NCI-H2107 treated with DMSO at 0.1 percent for 48 hours (cell line): Measurements from ENCODE around the gene SPDYE1.
"Not testable (repeated sequence)": the region's sequence is repeated elsewhere in the genome, so short reads cannot be mapped to it uniquely, and the experiment has no call there.

Experiments
- DNase-seq: peaks from one replicate; lab custom pipeline; 2025; ENCODE audit not compliant: unreplicated experiment; lab: John Stamatoyannopoulos, UW

Gene SPDYE1

DNA sequence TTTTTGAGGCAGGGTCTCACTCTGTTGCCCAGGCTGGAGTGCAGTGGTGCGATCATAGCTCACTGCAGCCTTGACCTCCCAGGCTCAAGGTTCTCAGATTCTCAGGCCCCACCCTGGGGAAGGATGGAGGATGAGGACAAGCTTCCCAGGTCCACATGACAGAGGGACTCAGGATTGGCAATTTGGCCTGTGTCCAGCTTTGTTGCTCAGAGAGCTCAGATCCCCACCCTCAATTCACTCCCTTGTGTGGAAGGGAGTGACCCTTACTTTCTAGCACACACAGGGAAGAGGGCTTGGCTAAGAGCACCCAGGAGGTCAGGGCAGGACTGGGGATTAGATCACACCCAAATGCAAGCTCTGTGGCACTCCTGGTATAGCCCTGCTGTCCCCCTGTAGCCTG is 6.9 kb upstream of the SPDYE1 start:
- DNase-seq: not testable (repeated sequence)

DNA sequence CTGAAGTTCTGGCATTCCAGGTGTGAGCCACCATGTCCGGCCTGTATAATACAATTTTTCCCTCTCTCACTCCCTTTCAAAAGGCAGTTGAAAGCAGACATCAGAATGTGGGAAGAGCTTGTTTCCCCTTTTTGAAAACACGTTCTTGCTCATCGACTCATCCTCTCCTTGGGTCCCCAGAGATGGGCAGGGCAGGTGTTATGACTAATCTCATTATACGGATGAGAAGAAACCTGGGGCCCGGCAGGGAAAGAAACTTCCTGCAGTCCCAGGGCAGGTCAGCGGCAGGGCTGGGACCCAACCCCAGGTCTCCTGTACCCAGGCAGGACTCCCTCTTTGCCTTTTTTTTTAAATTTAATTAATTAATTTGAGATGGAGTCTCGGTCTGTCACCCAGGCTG is 4.8 kb upstream of the SPDYE1 start:
- not testable (repeated sequence) for DNase-seq

DNA sequence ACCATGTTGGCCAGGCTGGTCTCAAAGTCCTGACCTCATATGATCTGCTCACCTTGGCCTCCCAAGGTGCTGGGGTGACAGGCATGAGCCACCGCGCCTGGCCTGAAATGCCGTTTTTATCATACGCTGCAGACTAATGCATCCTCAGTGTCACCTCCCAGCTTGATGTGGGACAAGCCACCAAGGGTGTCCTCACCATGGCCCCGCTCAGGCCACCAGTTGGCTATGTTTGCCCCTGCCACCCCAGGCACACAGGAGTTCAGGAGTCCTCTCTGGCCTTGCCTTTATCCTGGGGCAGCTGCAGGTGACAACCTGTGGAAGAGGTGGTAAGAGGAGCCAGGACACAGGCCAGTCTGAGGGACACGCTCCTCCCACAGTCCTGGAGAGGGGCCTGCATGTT is 3.0 kb upstream of the SPDYE1 start:
- not testable (repeated sequence) for DNase-seq

DNA sequence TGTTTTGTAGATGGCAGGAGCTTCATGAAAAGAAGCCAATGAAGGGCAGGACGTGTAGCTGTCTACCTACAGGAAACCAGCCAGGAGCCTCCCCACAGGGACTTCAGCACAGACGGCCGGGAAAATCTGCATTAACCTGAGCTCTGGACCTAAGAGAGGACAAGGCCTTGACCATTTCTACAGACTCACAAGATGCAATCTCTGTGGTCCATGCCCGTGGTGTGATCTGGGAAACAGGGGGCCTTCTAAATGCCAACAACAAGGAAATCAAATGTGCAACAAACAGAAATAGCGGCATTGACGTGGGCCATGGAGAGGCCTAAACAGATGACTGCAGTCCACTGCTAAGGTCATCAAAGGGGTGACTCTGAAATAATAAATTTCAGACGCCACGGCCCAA is 14.4 kb downstream of the SPDYE1 start:
- not testable (repeated sequence) for DNase-seq

DNA sequence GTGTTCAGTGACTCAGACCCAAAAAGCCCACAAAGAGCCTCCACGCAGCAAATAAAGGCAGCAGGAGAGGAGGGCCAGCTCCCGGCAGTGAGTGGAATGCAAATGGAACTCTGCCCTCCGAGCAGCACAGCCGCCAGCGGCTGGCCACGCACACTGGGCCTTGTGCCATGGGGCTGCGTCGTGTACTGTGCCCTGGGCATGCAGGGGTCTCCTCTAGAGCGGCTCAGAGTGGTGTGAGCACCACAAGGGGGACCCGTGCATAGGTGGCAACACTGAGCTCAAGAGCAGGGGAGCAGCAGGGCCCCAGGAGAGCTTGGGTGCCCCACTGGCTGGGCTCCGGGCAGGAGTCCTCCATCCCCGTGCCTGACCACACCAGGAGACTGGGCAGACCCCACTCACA is 17.4 kb downstream of the SPDYE1 start:
- not testable (repeated sequence) for DNase-seq

DNA sequence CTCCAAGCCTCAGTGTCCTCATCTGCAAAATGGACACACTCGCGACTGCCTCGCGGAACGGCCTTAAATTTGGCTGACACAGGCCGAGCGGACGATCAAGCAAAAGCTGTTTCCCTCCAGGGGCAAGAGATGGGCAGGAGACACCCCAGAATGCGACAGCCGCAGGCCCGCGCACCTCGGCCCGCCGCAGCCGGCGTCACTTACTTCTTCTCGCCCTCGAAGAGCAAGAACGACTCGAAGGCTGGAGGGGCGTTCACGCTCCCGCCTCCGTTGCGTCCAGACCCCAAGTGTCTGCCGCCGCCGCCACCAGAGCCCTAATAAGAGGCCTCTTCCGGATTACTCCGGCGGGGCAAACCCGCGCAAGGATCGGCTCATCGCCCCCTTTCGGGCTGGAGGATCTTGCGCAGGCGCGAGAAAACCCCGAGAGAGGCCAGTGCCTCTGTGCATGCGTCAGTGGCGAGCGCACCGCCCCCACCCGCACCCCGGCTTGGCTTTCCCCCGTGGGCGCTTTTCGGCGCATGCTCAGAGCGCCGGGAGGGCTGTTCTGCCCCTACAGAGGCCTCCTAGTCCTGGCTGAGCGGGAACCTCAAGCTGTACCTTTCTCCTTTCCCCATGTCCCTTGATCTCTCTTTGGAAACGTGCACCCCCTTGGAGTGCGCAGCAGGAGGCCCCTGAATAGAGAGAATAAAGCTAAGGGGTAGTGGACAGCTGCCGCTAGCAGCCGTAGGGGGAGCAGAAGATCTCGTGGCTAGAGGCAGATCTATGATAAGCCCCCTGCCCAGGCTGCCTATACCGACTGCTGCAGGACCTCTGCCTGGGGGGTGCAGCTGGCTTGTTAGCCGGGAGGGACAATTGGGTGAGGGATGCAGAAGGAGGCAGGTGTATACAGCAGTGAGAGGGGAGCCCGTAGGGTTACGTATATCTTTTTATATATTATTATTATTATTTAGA is 21.4 kb downstream of the SPDYE1 start:
- DNase-seq: peak; percentile 94

DNA sequence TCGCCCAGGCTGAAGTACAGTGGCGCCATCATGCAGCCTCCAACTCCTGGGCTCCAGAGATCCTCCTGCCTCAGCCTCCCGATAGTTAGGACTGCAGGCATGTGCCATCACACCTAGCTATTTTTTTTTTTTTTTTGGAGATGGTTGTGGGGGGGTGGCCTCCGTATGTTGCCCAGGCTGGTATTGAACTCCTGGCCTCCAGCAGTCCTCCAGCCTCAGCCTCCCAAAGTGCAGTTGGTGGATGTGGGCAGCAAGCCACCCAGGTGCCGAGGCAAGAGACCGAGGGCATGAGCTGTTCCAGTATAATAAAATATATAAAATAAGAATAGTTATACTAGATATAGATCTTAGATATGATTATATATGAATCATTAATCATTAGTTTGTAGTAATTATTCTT is 22.1 kb downstream of the SPDYE1 start:
- not testable (repeated sequence) for DNase-seq

DNA sequence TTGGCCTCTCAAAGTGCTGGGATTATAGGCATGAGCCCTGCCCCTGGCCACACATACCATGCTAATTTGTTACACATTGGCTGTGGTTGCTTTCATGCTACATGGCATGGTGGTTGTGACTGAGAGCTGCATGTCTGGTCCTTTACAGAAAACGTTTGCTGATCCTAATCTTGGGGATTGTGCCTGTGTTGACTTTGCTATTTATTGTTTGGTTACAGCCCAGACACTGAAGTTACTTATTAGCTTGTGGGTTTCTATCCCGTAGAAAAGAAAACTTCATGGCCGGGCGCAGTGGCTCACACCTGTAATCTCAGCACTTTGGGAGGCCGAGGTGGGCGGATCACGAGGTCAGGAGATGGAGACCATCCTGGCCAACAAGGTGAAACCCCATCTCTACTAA is 24.4 kb downstream of the SPDYE1 start:
- not testable (repeated sequence) for DNase-seq

DNA sequence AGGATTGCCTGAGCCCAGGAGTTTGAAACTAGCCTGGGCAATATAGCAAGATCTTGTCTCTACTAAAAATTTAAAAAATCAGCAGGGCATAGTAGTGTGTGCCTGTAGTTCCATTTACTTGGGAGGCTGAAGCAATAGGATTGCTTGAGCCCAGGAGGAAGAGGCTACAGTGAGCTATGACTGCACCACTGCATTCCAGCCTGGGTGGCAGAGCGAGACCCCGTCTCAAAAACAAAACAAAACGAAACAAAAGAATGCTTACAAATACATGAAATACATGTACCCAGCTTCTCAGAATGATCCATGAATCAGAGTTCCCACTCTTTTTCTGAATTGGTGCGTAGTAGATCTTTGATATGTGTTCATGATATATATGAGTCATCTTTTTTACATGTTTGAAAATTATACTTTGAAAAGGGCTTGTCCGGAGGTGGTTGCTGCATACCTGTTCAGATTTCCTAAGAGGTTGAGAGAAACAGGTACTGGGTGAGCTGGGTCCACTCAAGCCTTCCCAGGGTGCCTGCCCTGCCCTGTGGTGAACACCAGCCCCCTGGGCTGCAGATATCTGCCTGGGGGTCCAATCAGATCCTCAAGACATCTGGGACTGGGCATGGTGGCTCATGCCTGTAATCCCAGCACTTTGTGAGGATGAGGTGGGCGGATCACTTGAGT is 25.2 kb downstream of the SPDYE1 start:
- DNase-seq: not testable (repeated sequence)

DNA sequence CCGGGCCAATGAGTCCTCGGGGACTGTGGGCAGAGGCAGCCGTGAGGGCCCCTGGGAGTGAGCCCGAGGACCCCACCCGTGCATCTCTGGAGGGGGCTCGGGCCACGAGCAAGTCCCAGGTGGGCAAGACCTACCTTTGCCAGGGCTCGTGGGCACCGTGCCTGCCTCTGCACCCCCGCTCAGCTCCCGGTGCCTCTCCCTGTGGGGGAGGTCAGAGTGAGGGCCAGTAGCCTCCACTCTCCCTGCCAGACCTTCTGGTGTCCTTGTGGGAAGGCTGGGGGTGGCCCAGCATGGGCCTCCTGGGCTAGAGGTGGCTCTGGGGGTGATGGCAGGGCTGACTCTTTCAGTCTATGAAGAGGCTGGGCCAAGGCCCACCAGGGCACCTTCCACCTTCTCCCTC is 31.7 kb downstream of the SPDYE1 start:
- DNase-seq: not testable (repeated sequence)

DNA sequence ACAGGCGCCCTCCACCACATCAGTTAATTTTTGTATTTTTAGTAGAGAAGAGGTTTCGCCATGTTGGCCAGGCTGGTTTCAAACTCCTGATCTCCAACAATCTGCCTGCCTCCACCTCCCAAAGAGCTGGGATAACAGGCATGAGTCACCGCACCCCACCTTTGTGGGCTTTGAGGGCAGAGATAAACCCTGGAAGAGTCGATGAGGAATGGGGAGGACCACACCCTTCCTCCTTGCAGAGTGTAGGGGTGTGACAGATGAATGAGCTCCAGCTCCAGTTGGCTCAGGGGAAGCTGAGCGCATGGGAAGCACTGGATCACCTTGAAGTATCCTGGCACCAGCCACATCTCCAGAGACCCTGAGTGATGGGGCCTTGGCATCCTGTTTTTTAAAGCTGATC is 32.3 kb downstream of the SPDYE1 start:
- DNase-seq: not testable (repeated sequence)

DNA sequence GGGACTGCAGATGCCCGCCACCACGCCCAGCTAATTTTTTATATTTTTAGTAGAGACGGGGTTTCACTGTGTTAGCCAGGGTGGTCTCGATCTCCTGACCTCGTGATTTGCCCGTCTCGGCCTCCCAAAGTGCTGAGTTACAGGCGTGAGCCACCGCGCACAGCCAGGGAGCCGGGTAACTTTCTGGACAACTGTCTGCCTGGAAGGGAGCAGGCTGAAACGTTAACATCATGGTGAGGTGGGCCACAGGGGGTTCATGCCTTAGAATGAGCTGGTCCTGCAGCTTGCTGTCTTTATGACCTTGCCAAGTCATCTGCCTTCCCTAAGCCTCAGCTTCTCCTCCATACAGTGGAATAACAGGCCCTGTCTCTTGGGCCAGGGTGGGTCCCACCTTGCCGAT is 33.6 kb downstream of the SPDYE1 start:
- not testable (repeated sequence) for DNase-seq

DNA sequence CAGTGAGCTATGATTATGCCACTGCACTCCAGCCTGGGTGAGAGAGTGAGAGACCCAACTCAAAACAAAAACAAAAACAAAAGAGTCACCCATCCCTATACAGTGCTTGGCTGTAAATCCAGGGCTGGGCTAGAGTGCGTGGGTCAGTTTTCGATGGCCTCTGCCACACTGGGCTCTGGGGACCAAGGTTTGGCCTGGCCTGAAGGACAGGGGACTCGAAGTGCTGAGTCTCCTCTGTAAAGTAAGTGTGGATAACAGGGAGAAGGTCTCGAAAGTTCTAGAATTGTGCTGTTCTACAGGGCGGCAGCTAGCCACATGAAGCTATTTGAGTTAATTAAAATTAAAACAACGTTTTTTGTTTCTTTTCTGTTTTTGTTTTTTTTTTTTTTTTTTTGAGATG is 34.3 kb downstream of the SPDYE1 start:
- DNase-seq: not testable (repeated sequence)

DNA sequence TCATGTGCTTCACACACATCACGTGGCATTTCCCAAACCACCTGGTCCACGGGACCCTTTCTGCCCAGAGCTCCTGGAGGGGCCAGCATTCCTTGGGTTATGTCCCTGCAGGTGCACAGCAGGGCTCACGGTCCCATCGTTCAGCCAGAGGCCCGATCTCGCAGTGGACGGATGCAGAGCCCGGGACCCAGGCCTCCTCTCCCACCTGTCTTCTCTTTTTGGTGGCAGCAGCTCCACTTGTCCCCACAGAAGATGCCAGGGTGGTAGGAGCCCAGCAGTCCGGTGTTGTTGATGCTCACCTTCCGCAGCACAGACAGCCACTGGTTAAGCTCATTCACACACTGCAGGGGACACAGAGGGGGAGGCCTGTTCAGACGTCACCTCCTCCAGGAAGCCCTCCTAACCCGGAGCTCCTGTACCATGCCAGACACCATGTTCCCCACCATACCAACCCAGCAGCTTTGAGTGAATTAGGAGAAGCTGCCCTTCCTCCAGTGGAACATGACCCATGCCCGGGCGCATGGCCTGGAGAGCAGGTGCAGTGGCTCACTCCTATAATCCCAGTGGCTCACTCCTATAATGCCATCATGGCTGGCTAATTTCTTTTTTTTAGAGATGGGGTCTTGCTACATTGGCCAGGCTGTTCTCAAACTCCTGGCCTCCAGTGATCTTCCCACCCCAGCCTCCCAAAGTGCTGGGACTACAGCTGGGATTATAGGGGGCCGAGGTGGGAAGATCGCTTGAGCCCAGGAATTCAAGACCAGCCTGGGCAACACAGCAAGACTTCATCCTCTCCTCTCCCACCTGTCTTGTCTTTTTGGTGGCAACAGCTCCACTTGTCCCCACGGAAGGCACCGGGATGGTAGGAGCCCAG is 36.5 kb downstream of the SPDYE1 start:
- not testable (repeated sequence) for DNase-seq

DNA sequence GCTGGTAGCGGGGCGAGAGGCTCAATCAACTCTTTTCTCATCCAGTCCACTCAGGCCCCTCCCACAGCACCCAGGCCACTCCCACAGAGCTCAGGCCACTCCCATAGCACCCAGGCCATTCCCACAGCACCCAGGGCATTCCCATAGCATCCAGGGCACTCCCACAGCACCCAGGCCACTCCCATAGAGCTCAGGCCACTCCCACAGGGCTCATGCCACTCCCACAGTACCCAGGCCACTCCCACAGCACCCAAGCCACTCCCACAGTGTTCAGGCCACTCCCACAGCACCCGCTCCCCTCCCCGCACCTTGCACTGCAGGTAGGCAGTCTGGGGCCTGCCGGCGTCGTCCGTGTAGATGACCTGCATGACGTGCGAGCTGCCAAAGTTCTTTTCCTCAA is 38.7 kb downstream of the SPDYE1 start:
- DNase-seq: not testable (repeated sequence)

DNA sequence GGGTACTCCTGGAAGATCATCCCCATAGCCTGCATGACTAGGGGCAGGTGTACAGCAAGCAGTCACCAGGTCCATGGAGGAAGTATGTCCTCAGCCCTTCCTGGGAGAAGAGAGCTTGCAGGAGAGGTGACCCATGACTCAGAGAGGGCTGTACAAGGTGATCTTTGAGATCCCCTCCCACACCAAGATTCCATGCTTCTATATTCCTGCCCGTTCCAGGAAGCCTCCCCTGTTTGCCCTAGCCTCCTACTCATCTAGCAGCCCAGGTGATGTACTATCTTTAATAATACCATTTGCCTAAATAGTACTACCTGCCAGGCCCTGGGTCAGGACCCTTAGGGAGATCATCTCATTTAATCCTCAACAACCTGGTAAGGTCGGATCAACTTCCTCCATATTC is 40.3 kb downstream of the SPDYE1 start:
- DNase-seq: not testable (repeated sequence)

DNA sequence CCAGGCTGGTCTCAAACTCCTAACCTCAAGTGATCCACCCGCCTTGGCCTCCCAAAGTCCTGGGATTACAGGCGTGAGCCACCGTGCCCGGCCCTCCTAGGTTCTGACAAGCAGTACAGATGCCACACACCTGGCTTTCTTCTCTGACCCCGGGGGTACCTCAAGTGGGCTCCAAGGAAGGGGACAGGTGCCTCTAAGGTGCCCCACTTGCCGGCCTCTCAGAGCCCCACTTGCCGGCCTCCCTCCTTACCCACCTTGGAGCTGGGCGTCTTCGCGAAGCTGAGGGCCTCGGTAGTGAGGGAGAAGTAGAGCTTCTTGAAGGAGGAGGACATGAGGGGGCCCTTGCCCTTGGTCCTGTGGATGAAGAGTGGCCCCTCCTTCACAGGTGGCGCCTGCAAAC is 40.9 kb downstream of the SPDYE1 start:
- not testable (repeated sequence) for DNase-seq

DNA sequence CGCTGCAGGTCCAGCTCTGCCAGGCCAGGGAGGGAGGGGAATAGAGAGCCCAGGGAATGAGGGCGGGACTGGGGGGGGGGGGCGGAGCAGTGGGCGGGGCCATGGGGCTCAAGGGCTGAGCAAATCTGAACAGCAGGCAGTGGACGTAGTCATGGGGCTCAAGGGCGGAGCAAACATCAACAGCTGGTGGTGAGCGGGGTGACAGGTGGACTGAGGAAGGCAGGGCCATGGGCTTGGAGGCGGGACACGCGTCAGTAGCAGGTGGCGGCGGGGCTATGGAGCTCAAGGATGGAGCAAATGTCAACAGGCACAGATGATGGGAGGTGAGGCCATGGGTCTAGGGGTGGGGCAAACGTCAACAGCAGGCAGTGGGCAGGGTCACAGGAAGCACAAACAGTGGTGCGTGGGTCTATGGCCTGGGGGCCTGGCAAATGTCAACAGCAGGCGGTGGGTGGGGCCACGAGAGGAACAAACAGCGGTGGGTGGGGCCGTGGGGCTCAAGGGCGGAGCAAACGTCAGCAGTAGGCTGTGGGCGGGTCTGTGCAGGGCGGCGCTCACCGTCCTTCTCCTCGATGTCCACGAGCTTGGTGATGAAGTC is 41.4 kb downstream of the SPDYE1 start:
- DNase-seq: peak; percentile 81

DNA sequence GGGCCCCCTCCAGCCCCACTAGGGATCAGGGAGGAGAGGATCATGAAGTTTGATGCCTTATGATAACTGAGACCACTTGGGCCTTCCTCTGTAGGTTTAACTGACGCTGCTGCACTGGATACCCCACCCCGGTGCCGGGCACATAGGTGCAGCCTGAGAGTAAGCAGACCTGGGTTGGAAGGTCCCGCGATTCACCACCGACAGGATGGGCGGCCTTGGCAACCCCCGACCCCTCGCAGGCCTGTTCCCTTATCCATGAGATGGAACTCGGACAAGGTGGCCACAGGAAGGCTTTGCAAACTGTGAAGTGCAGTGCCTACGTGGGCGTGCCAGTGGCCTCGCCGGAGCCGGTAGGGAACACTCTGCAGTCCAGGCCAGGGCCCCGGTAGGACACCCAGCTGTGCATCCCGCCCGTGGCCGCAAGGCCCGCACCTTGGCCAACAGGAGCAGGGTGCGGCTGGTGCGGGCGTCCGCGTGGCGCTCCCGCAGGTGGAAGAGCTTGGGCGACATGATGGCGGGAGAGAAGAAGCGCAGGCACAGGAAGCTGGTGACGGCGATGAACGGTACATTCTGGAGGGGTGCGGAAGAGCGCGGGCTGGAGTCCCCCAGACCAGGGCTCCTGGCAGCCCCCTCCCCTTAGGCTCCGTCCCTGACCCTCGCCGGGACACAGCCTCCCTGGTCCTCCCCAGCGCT is 42.2 kb downstream of the SPDYE1 start:
- not testable (repeated sequence) for DNase-seq

DNA sequence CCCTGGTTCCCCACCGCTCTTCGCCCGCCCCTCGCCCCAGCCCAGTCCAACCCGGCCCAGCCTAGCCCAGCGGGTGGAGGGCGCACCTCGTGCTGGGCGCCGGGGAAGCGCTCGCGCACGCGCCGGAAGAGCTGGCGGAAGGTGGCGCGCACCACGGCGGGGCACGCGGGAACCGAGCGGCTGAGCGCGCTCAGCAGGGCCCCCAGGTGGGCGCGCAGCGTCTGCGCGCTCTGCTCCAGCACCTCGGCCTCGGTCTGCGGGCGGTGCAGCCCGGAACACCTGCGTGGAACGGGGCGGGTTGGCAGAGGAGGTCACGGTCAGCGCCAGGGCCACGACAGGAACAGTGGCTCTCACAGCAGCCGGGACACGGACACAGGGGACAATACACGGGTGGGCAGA is 42.8 kb downstream of the SPDYE1 start:
- DNase-seq: not testable (repeated sequence)
